GM12878 (cell line): ENCODE measurements around the gene ZSWIM6. TPM values are rescaled to one million over a fixed set of nuclear protein-coding genes. Genes with fewer than 3 reads are reported as not detected.

ENCODE experiments used
- ATAC-seq: fragments of 200-7000 bp; cut with Tn5 transposase; 3 replicates; pipeline ENCODE4 v1.9.1; 2020; ENCODE audit warnings: mild to moderate bottlenecking, moderate library complexity
- BruUV-seq: library from RNA; stranded (reverse); fragments of 400-500 nt; replicated peaks from 2 replicates; lab custom pipeline; 2021; lab: Mats Ljungman, UMichigan
- CTCF ChIA-PET: fragments of 300-600 bp; sonication (Branson Sonifier 250); formaldehyde crosslinking; extraction: SDS; loops from one replicate; lab custom pipeline; 2021; ENCODE audit warnings: inconsistent platforms; lab: Yijun Ruan, JAX
- POLR2A ChIA-PET: fragments of 350-600 bp; formaldehyde crosslinking; extraction: SDS; loops from one replicate; lab custom pipeline; 2021; ENCODE audit warnings: inconsistent platforms; lab: Charles Lee
- RAD21 ChIA-PET: fragments of 300-600 bp; sonication (Branson Sonifier 250); formaldehyde crosslinking; loops from one replicate; lab custom pipeline; 2023; ENCODE audit warnings: antibody characterized with exemption; ENCODE audit not compliant: unreplicated experiment; lab: Charles Lee
- SMC1A ChIA-PET: fragments of 300-600 bp; sonication (Branson Sonifier 250); formaldehyde crosslinking; loops from one replicate; lab custom pipeline; 2023; ENCODE audit not compliant: unreplicated experiment, uncharacterized antibody; lab: Charles Lee
- DNase-seq: peaks from one replicate; pipeline ENCODE4 v3.0.0-alpha.2; 2011; ENCODE audit warnings: low read depth, low spot score
- FAIRE-seq: peaks from 3 replicates; lab custom pipeline; 2011; peaks lifted over from hg19 to GRCh38; lab: Jason Lieb, UNC
- H2AFZ ChIP-seq: 2 replicates; pipeline ENCODE4 v1.6.0; 2011; ENCODE audit warnings: low read depth, low read length, control low read depth; ENCODE audit not compliant: control insufficient read depth
- H3K27ac ChIP-seq: 2 replicates; pipeline ENCODE4 v1.5.1; 2011; ENCODE audit warnings: control low read depth; ENCODE audit not compliant: control insufficient read depth, insufficient read depth
- H3K27me3 ChIP-seq, 2 experiments: replicated peaks in 1 of 2; 2 replicates each; pipeline versions ENCODE4 v1.6.0 to v1.6.1; 2011; ENCODE audit warnings: low read length in 1 of 2; ENCODE audit not compliant: control insufficient read depth in 2 of 2, insufficient read depth in 2 of 2
- H3K36me3 ChIP-seq, 2 experiments: 2 replicates each; pipeline ENCODE4 v1.5.1; 2011; ENCODE audit warnings: low read length in 1 of 2; ENCODE audit not compliant: control insufficient read depth in 2 of 2, insufficient read depth in 2 of 2
- H3K4me1 ChIP-seq: 2 replicates; pipeline ENCODE4 v1.6.1; 2011; ENCODE audit warnings: mild to moderate bottlenecking, low read length, moderate library complexity, mixed read lengths; ENCODE audit not compliant: control insufficient read depth, insufficient read depth
- H3K4me2 ChIP-seq: 2 replicates; pipeline ENCODE4 v1.6.0; 2011; ENCODE audit warnings: control low read depth; ENCODE audit not compliant: control insufficient read depth, insufficient read depth
- H3K4me3 ChIP-seq: fragments of 200-600 bp; sonication (generic); 2 replicates; pipeline ENCODE4 v1.5.1; 2016
- H3K79me2 ChIP-seq: 2 replicates; pipeline ENCODE4 v1.6.0; 2011; ENCODE audit warnings: low read length; ENCODE audit not compliant: control insufficient read depth, insufficient read depth
- H3K9ac ChIP-seq: 2 replicates; pipeline ENCODE4 v1.8.0; 2011; ENCODE audit warnings: low read length, control low read depth, mixed read lengths; ENCODE audit not compliant: control insufficient read depth, insufficient read depth
- H3K9me3 ChIP-seq: replicated peaks from 3 replicates; pipeline ENCODE4 v1.5.1; 2011; ENCODE audit warnings: mild to moderate bottlenecking, low read length; ENCODE audit not compliant: control insufficient read depth, insufficient read depth
- H4K20me1 ChIP-seq: 2 replicates; pipeline ENCODE4 v1.6.0; 2011; ENCODE audit not compliant: control insufficient read depth, insufficient read depth
- CHD4 ChIP-seq: fragments of 200-600 bp; sonication (generic); IDR thresholded peaks from 2 replicates; pipeline ENCODE4 v1.6.1; 2016; ENCODE audit warnings: mild to moderate bottlenecking
- CREB1 ChIP-seq: IDR thresholded peaks from 2 replicates; pipeline ENCODE4 v1.6.1; 2012; ENCODE audit warnings: low read depth, mild to moderate bottlenecking, inconsistent platforms
- EED ChIP-seq: sonication (generic); IDR thresholded peaks from 2 replicates; pipeline ENCODE4 v1.6.1; 2016; ENCODE audit warnings: antibody characterized with exemption, low read depth
- PAX8 ChIP-seq: fragments of 450-650 bp; IDR thresholded peaks from 2 replicates; pipeline ENCODE4 v1.6.1; 2017; ENCODE audit warnings: mild to moderate bottlenecking, moderate library complexity
- SUZ12 ChIP-seq: fragments of 200-600 bp; sonication (generic); IDR thresholded peaks from one replicate; pipeline ENCODE4 v1.6.1; 2018; ENCODE audit warnings: antibody characterized with exemption, mild to moderate bottlenecking; ENCODE audit not compliant: unreplicated experiment
- WGBS: methylation state at CpG from one replicate; pipeline ENCODE4 v1.1.6; 2016; ENCODE audit warnings: low lambda C conversion rate; ENCODE audit not compliant: insufficient replicate concordance, insufficient coverage; ENCODE audit errors: missing lambda C conversion rate; 5-methylcytosine and 5-hydroxymethylcytosine counted together
- in situ Hi-C: fragments of 300-500 bp; cut with MboI; formaldehyde crosslinking; loops from 9 replicates; pipeline ENCODE4 v1.14.3; 2018; ENCODE audit warnings: mixed read lengths
- intact Hi-C: fragments of 100-400 bp; cut with micrococcal nuclease; formaldehyde crosslinking; loops from one replicate; pipeline ENCODE4 v1.14.2; 2022; ENCODE audit not compliant: unreplicated experiment
- polyA plus RNA-seq, 11 experiments: library from polyadenylated mRNA; depleted of rRNA in 4 of 11; unstranded in 6 of 11; stranded (reverse) in 5 of 11; fragments of >200 nt; fragmentation: Nextera tagmentation in 4 of 11; fragmentation: Illumina TruSeq in 1 of 11; extraction: Ambion mirVana in 4 of 11; extraction: Trizol in 1 of 11; gene quantifications; 1 replicate in 1 of 11; 2 replicates in 10 of 11; pipeline versions ENCODE4 v1.2.1 to v1.2.3, GENCODE V29; 2011 to 2016; ENCODE audit warnings: inconsistent platforms in 2 of 11, missing spikeins in 2 of 11, low read depth in 1 of 11
- total RNA-seq, 4 experiments: library from RNA; depleted of rRNA in 3 of 4; stranded (reverse); fragments of >200 nt in 3 of 4; fragmentation: Illumina TruSeq in 1 of 4; extraction: Trizol in 1 of 4; gene quantifications; 2 replicates each; pipeline versions ENCODE4 v1.2.1 to v1.2.3, GENCODE V29; 2013 to 2021
- TF ChIP-seq, protein P1 (sequence below): fragments of 450-650 bp; IDR thresholded peaks from 2 replicates; pipeline ENCODE4 v1.6.1; 2014; ENCODE audit warnings: mild to moderate bottlenecking
- TF ChIP-seq, protein P2 (sequence below): fragments of 450-650 bp; IDR thresholded peaks from 2 replicates; pipeline ENCODE4 v1.6.1; 2017; ENCODE audit warnings: antibody characterized with exemption, mild to moderate bottlenecking, moderate library complexity
- TF ChIP-seq, protein P3 (sequence below): fragments of 450-650 bp; IDR thresholded peaks from 2 replicates; pipeline ENCODE4 v1.6.1; 2017; ENCODE audit warnings: mild to moderate bottlenecking
- TF ChIP-seq, protein P4 (sequence below): IDR thresholded peaks from 2 replicates; pipeline ENCODE4 v1.6.1; 2011; ENCODE audit warnings: borderline replicate concordance, low read depth, mild to moderate bottlenecking, moderate library complexity, low read length; ENCODE audit not compliant: insufficient read depth, poor library complexity, severe bottlenecking

ZSWIM6 gene
- total and polyA plus RNA-seq, 10 of the 15 experiments (the other 5 are each of a cell fraction or from before 2014, with no cell fraction given), result 0.53 to 6.2 (median 3.4) TPM

DNA sequence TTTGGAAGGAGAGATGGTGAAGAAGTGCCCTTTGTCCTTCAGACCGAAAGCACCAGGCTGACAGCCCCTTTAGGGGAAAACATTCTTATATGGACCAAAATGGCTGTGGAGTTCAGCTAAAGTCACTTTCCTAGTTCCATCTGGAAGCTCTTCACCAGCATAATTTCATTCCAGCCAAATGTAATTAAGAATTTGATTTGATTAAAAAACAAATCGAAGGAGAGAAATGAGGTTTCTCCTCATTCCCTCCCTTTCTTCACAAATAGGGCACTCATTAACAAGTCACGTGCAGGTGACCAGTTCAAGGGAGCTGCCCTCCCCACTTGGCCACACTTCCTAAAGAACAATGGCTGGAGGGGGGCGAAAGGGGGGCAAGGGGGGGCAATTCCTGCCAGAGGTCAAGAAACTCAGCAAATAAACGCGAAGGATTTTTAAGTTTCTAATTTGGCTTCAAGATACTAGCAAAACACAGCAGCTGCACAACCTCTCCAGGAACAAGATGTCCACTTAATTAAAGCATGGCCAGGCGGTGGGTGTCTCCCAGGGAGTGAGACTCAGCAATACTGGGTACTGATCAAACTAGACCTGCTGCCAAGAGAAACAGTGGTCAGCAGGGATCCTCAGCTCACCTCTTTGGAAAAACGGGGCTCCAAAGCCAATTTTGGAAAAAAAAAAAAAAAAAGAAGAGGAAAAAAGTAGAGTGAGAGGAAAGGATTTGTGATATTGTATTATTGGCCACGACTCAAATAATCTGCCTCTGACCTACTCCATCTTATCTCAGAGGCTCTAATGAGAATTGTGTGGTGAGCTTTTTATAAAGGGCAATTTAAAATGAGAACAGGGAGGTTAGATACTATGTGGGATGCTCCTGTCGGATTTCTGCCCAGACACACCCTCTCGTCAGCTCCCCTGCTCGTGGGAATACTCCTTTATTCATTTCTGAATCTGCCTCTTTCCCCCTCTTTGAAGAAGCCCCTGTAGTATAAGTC is 254.3 kb downstream of the ZSWIM6 start:
- Histone ChIP-seq H3K27ac (no peak overlapping the region), H2AFZ (no peak overlapping the region), H3K36me3 (no peaks in the 10 kb centered on the region), H3K27me3 (no peaks in the 10 kb centered on the region), H4K20me1 (no peaks in the 10 kb centered on the region), H3K79me2 (no peaks in the 10 kb centered on the region), H3K4me1 (no peaks in the 10 kb centered on the region), H3K4me2 (no peak overlapping the region), H3K9ac (no peak overlapping the region), H3K4me3 (no peak overlapping the region), H3K9me3 (no peaks in the 10 kb centered on the region; the same call in 2 of the 3 replicates)
- FAIRE-seq, result no peak
- no peak for DNase-seq
- ChIA-PET RAD21 (interaction anchor here (0.7 kb wide), 1 partner anchor 36 kb away, joined by 3 read pairs; no protein-coding TSS in a partner anchor), POLR2A (no interaction called here), SMC1A (interaction anchor here (0.9 kb wide), 1 partner anchor 215 kb away, joined by 3 read pairs; no protein-coding TSS in a partner anchor), CTCF (interaction anchor here (1.6 kb wide), 1 partner anchor 72 kb away, joined by 4 read pairs; no protein-coding TSS in a partner anchor)
- in situ Hi-C loops (no loop called here), intact Hi-C loops (no loop called here)
- BruUV-seq, result no TSS peak
- WGBS, result 33% methylated on average over 12 of the region's 12 CpGs
- ATAC-seq, result no peak
- TF ChIP-seq, protein P1, sequence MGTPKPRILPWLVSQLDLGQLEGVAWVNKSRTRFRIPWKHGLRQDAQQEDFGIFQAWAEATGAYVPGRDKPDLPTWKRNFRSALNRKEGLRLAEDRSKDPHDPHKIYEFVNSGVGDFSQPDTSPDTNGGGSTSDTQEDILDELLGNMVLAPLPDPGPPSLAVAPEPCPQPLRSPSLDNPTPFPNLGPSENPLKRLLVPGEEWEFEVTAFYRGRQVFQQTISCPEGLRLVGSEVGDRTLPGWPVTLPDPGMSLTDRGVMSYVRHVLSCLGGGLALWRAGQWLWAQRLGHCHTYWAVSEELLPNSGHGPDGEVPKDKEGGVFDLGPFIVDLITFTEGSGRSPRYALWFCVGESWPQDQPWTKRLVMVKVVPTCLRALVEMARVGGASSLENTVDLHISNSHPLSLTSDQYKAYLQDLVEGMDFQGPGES, result no peak
- no peak for TF ChIP-seq EED
- TF ChIP-seq, protein P2, sequence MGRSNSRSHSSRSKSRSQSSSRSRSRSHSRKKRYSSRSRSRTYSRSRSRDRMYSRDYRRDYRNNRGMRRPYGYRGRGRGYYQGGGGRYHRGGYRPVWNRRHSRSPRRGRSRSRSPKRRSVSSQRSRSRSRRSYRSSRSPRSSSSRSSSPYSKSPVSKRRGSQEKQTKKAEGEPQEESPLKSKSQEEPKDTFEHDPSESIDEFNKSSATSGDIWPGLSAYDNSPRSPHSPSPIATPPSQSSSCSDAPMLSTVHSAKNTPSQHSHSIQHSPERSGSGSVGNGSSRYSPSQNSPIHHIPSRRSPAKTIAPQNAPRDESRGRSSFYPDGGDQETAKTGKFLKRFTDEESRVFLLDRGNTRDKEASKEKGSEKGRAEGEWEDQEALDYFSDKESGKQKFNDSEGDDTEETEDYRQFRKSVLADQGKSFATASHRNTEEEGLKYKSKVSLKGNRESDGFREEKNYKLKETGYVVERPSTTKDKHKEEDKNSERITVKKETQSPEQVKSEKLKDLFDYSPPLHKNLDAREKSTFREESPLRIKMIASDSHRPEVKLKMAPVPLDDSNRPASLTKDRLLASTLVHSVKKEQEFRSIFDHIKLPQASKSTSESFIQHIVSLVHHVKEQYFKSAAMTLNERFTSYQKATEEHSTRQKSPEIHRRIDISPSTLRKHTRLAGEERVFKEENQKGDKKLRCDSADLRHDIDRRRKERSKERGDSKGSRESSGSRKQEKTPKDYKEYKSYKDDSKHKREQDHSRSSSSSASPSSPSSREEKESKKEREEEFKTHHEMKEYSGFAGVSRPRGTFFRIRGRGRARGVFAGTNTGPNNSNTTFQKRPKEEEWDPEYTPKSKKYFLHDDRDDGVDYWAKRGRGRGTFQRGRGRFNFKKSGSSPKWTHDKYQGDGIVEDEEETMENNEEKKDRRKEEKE, result no peak
- no peak for TF ChIP-seq SUZ12
- no peak for TF ChIP-seq PAX8
- no peak for TF ChIP-seq CREB1
- no peak for TF ChIP-seq CHD4
- TF ChIP-seq, protein P3, sequence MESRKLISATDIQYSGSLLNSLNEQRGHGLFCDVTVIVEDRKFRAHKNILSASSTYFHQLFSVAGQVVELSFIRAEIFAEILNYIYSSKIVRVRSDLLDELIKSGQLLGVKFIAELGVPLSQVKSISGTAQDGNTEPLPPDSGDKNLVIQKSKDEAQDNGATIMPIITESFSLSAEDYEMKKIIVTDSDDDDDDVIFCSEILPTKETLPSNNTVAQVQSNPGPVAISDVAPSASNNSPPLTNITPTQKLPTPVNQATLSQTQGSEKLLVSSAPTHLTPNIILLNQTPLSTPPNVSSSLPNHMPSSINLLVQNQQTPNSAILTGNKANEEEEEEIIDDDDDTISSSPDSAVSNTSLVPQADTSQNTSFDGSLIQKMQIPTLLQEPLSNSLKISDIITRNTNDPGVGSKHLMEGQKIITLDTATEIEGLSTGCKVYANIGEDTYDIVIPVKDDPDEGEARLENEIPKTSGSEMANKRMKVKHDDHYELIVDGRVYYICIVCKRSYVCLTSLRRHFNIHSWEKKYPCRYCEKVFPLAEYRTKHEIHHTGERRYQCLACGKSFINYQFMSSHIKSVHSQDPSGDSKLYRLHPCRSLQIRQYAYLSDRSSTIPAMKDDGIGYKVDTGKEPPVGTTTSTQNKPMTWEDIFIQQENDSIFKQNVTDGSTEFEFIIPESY, result no peak
- TF ChIP-seq, protein P4, sequence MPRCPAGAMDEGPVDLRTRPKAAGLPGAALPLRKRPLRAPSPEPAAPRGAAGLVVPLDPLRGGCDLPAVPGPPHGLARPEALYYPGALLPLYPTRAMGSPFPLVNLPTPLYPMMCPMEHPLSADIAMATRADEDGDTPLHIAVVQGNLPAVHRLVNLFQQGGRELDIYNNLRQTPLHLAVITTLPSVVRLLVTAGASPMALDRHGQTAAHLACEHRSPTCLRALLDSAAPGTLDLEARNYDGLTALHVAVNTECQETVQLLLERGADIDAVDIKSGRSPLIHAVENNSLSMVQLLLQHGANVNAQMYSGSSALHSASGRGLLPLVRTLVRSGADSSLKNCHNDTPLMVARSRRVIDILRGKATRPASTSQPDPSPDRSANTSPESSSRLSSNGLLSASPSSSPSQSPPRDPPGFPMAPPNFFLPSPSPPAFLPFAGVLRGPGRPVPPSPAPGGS, result no peak
